Suprapubic skin (tissue), 4 donors: ENCODE measurements around the gene KCNIP4.

Experiments used
- CTCF ChIP-seq, 2 donors: fragments of 200-600 bp in 1 of 2; fragments of 450-650 bp in 1 of 2; sonication (generic) in 1 of 2; IDR thresholded peaks; one replicate each; pipeline ENCODE4 v1.5.1; 2016 to 2019; ENCODE audit warnings: antibody characterized with exemption in 2 of 2, mild to moderate bottlenecking in 1 of 2, moderate library complexity in 1 of 2
- EP300 ChIP-seq: sonication (generic); formaldehyde crosslinking; IDR thresholded peaks from one replicate; pipeline ENCODE4 v1.6.1; 2017; ENCODE audit warnings: antibody characterized with exemption
- POLR2A ChIP-seq, 2 donors: fragments of 450-650 bp; IDR thresholded peaks; one replicate each; pipeline ENCODE4 v1.6.1; 2017; ENCODE audit warnings: antibody characterized with exemption in 2 of 2, mild to moderate bottlenecking in 2 of 2, moderate library complexity in 2 of 2
- POLR2AphosphoS5 ChIP-seq, 3 donors: sonication (generic); formaldehyde crosslinking; IDR thresholded peaks; one replicate each; pipeline ENCODE4 v1.6.1; 2017; ENCODE audit warnings: antibody characterized with exemption in 3 of 3

GRCh38 chr4:20983763-20984575 is 964.6 kb downstream of the KCNIP4 start:
- TF ChIP-seq CTCF (IDR thresholded peaks at IDR 0.05) (no peak), POLR2A (IDR thresholded peaks at IDR 0.05) (no peak), POLR2AphosphoS5 (IDR thresholded peaks at IDR 0.05) (no peak), EP300 (no peak)
